Stimulated activated naive B cell treated with anti-CD40 and anti-IgM and Interleukin-4, amounts not matched to agents 10 μg/mL and 1 μg/mL and 100 μg/mL, for 72 hours (primary cell): Measurements from ENCODE around the gene FNDC5.

Experiments used
- ATAC-seq, 2 donors: fragments of 150-1000 bp; cut with Tn5 transposase; replicated peaks; 2 replicates each; pipeline ENCODE4 v1.10.0; 2021; ENCODE audit warnings: moderate library complexity in 1 of 2
- DNase-seq: peaks from one replicate; pipeline ENCODE4 v3.0.0; 2021
- H3K27ac Mint-ChIP-seq: one replicate; pipeline ENCODE4 v1.8.0; 2022; ENCODE audit warnings: mild to moderate bottlenecking, mixed read lengths
- H3K27me3 Mint-ChIP-seq, 2 donors: one replicate each; pipeline ENCODE4 v1.8.0; 2022; ENCODE audit warnings: mixed read lengths in 2 of 2
- H3K36me3 Mint-ChIP-seq, 2 donors: one replicate each; pipeline ENCODE4 v1.8.0; 2022; ENCODE audit warnings: mixed read lengths in 2 of 2, mild to moderate bottlenecking in 1 of 2
- H3K4me1 Mint-ChIP-seq, 2 donors: one replicate each; pipeline ENCODE4 v1.8.0; 2022; ENCODE audit warnings: mixed read lengths in 2 of 2, mild to moderate bottlenecking in 1 of 2
- H3K4me3 Mint-ChIP-seq, 2 donors: one replicate each; pipeline ENCODE4 v1.8.0; 2022; ENCODE audit warnings: mild to moderate bottlenecking in 2 of 2, mixed read lengths in 2 of 2, moderate library complexity in 1 of 2
- H3K9me3 Mint-ChIP-seq, 2 donors: one replicate each; pipeline ENCODE4 v1.8.0; 2022; ENCODE audit warnings: mixed read lengths in 2 of 2, mild to moderate bottlenecking in 1 of 2

The FNDC5 gene

DNA sequence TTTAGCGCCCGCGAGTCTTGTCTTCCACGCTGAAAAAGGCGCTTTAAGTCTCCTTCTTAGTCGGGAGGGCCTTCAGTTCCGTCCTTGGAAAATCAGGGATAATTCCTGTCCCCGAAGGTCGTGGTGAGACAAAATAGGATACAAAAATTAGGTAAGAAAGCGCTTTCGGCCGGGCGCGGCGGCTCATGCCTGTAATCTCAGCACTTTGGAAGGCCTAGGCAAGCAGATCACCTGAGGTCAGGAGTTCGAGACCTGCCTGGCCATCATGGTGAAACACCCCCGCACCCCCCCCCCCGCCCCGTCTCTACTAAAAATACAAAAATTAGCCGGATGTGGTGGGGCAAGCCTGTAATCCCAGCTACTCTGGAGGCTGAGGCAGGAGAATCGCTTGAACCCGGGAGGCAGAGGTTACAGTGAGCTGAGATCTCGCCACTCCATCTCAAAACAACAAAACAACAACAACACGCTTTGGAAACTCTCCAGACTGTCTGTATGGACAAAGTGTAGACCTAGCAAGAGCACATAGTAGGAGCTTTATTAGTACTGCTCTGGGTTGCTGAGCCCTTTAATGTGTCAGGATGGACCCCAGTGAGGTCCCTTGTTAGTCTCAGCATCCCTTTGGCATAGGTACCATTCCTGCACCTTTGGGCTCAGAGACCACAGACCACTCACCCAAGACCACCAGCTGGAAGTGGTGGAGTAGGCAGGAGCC, 31.3 kb upstream of the FNDC5 start:
- H3K9me3 Mint-ChIP-seq, result no peaks in the 10 kb centered on the region
- peak overlapping the region; percentile 81 to 82 for H3K4me3 Mint-ChIP-seq
- peaks cover 5 to 11% of the 10 kb centered on the region in 2 donors for H3K4me1 Mint-ChIP-seq
- DNase-seq (no peak), ATAC-seq (no peak)
- H3K27me3 Mint-ChIP-seq, result peaks cover 41 to 62% of the 10 kb centered on the region in 2 donors
- H3K27ac Mint-ChIP-seq, result peak overlapping the region; percentile 82
- H3K36me3 Mint-ChIP-seq, result no peaks in the 10 kb centered on the region

GRCh38 chr1:32900956-32901822, 30.5 kb upstream of the FNDC5 start, which contains the start of gene TMEM54:
Gene TMEM54 (minus strand): TSS chr1:32901389. CDS start chr1:32901238, 151 bp downstream.
- H3K4me1 Mint-ChIP-seq, result peaks cover 5 to 11% of the 10 kb centered on the region in 2 donors
- H3K27ac Mint-ChIP-seq, result peak within 1 kb of the TSS; percentile 82
- H3K27me3 Mint-ChIP-seq, result peaks cover 45 to 69% of the 10 kb centered on the region in 2 donors

DNA sequence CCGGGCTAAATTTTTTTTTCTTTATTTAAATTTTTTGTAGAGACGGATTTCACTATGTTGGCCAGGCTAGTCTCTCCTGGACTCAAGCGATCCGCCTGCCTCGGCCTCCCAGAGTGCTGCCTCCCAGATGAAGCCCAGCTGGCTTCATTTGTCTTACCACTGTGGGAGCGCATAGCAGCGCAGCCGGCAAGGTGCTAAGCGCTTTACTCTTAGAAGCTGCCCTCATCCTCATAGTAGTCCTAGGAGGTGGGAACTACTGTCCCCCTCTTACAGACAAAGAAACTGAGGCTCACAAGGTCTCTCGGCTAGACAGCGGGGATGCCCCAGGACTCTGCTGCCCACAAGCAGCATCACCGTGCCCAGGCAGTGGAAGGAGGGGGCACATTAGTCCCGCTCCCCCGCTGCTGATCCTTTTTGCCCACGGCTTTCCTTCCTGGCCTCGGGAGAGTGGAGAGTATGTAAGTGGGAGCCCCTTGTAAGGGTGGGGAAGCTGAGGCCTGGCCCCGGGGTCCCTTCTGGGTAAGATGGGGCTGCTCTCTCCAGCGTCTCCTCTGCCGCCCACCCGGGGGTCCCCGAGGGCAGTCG, 29.8 kb upstream of the FNDC5 start:
- H3K9me3 Mint-ChIP-seq, result no peaks in the 10 kb centered on the region
- H3K4me1 Mint-ChIP-seq, result peaks cover 5 to 11% of the 10 kb centered on the region in 2 donors
- H3K27ac Mint-ChIP-seq, result peak overlapping the region; percentile 51
- no peak for ATAC-seq
- DNase-seq, result no peak
- no peaks in the 10 kb centered on the region for H3K36me3 Mint-ChIP-seq
- peak overlapping the region; percentile 73 to 81 for H3K4me3 Mint-ChIP-seq
- H3K27me3 Mint-ChIP-seq, result peaks cover 41 to 76% of the 10 kb centered on the region in 2 donors

More at GRCh38 chr1:32900956-32901822, 30.5 kb upstream of the FNDC5 start, which contains the start of gene TMEM54:
- ATAC-seq (peak; percentile 69 to 72), DNase-seq (no peak)
- H3K4me3 Mint-ChIP-seq, result peak within 1 kb of the TSS; percentile 81 to 82
- H3K9me3 Mint-ChIP-seq, result no peaks in the 10 kb centered on the region
- no peaks in the 10 kb centered on the region for H3K36me3 Mint-ChIP-seq

- Mint-ChIP-seq H3K4me1 (peaks cover 5 to 11% of the 10 kb centered on the region in 2 donors), H3K27me3 (peaks cover 41 to 81% of the 10 kb centered on the region in 2 donors)
Observed at GRCh38 chr1:32899586-32900296, 29.0 kb upstream of the FNDC5 start.

DNA sequence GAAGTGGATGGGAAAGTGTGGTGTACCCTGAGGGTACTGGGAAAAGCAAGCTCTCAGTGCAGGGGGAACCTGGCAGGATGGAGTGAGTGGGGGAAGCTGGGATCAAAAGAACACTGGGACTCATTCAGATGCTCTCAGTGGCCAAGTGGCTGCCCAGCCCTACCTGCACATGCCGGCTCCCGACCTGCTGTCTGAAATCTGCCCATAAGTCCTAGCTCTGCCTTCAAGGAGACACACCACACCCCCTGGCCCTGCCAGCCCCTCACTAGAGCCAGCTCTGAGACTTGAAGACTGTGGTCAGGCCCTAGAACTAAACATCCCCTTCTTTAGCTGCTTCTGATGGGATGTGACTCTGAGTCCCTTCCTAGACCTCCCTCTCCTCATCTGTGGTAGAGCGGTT, 28.2 kb upstream of the FNDC5 start:
- no peaks in the 10 kb centered on the region for H3K36me3 Mint-ChIP-seq
- DNase-seq (no peak), ATAC-seq (no peak)
- no peaks in the 10 kb centered on the region for H3K9me3 Mint-ChIP-seq
- H3K4me3 Mint-ChIP-seq, result no peak overlapping the region
- H3K27ac Mint-ChIP-seq, result no peak overlapping the region
- H3K4me1 Mint-ChIP-seq, result peaks cover 5 to 12% of the 10 kb centered on the region in 2 donors
- peaks cover 44 to 80% of the 10 kb centered on the region in 2 donors for H3K27me3 Mint-ChIP-seq

More at GRCh38 chr1:32899586-32900296, 29.0 kb upstream of the FNDC5 start:
- ATAC-seq (no peak), DNase-seq (no peak)
- Mint-ChIP-seq H3K9me3 (no peaks in the 10 kb centered on the region), H3K36me3 (no peaks in the 10 kb centered on the region), H3K27ac (no peak overlapping the region), H3K4me3 (no peak overlapping the region)

DNA sequence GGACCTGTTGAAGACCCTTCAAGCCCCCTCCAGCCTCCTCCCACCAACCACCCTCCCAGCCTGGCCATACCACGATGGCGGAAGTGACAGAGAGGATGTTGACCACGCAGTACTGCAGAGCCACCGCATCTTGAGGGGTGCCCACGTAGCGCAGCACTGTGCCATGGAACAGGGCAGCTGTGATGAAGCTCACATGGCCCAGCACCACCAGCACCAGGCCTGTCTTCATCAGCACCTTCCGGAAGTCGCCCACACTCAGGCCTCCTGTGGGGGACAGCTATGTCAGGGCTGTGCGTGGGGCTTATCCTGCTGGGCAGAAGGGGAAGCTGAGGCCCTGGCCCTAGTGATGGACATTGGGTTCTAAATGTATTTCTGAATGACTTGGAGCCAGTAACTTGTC, 27.3 kb upstream of the FNDC5 start:
- no peak overlapping the region for H3K27ac Mint-ChIP-seq
- peaks cover 11 to 21% of the 10 kb centered on the region in 2 donors for H3K4me1 Mint-ChIP-seq
- no peaks in the 10 kb centered on the region for H3K36me3 Mint-ChIP-seq
- peaks cover 49 to 82% of the 10 kb centered on the region in 2 donors for H3K27me3 Mint-ChIP-seq
- DNase-seq (no peak), ATAC-seq (no peak)
- H3K4me3 Mint-ChIP-seq, result no peak overlapping the region
- H3K9me3 Mint-ChIP-seq, result no peaks in the 10 kb centered on the region

GRCh38 chr1:32897082-32898049, 26.7 kb upstream of the FNDC5 start:
- Mint-ChIP-seq H3K27me3 (peaks cover 48 to 82% of the 10 kb centered on the region in 2 donors), H3K4me3 (no peak overlapping the region), H3K4me1 (peaks cover 16 to 28% of the 10 kb centered on the region in 2 donors), H3K9me3 (peaks cover 0 to 1% of the 10 kb centered on the region in 2 donors), H3K36me3 (peaks cover 1 to 2% of the 10 kb centered on the region in 2 donors), H3K27ac (no peak overlapping the region)
- ATAC-seq (no peak), DNase-seq (no peak)

GRCh38 chr1:32896451-32896850, 25.7 kb upstream of the FNDC5 start:
- peaks cover 48 to 82% of the 10 kb centered on the region in 2 donors for H3K27me3 Mint-ChIP-seq

GRCh38 chr1:32895325-32896215, 24.9 kb upstream of the FNDC5 start:
- DNase-seq (no peak), ATAC-seq (no peak)
- Mint-ChIP-seq H3K27me3 (peaks cover 53 to 86% of the 10 kb centered on the region in 2 donors), H3K36me3 (peaks cover 5 to 6% of the 10 kb centered on the region in 2 donors), H3K27ac (no peak overlapping the region), H3K4me3 (no peak overlapping the region), H3K9me3 (peaks cover 0 to 3% of the 10 kb centered on the region in 2 donors), H3K4me1 (peaks cover 16 to 24% of the 10 kb centered on the region in 2 donors)

More at GRCh38 chr1:32896451-32896850, 25.7 kb upstream of the FNDC5 start:
- DNase-seq (no peak), ATAC-seq (no peak)
- no peak overlapping the region for H3K27ac Mint-ChIP-seq
- no peak overlapping the region for H3K4me3 Mint-ChIP-seq
- peaks cover 0 to 3% of the 10 kb centered on the region in 2 donors for H3K9me3 Mint-ChIP-seq
- H3K36me3 Mint-ChIP-seq, result peaks cover 5 to 6% of the 10 kb centered on the region in 2 donors
- H3K4me1 Mint-ChIP-seq, result peaks cover 16 to 28% of the 10 kb centered on the region in 2 donors

- Mint-ChIP-seq H3K9me3 (peaks cover 0 to 3% of the 10 kb centered on the region in 2 donors), H3K36me3 (peaks cover 5 to 6% of the 10 kb centered on the region in 2 donors), H3K27me3 (peaks cover 58 to 89% of the 10 kb centered on the region in 2 donors), H3K4me1 (peaks cover 15 to 22% of the 10 kb centered on the region in 2 donors), H3K27ac (no peak overlapping the region), H3K4me3 (no peak overlapping the region)
- ATAC-seq (no peak), DNase-seq (no peak)
Observed at GRCh38 chr1:32894681-32895080, 24.0 kb upstream of the FNDC5 start.

- Mint-ChIP-seq H3K27ac (no peak overlapping the region), H3K36me3 (peaks cover 5 to 6% of the 10 kb centered on the region in 2 donors), H3K27me3 (peaks cover 64 to 92% of the 10 kb centered on the region in 2 donors), H3K4me3 (peak overlapping the region; percentile 59 to 73), H3K4me1 (peaks cover 15 to 22% of the 10 kb centered on the region in 2 donors), H3K9me3 (peaks cover 0 to 3% of the 10 kb centered on the region in 2 donors)
- DNase-seq (no peak), ATAC-seq (no peak)
Observed at GRCh38 chr1:32894019-32894600, 23.4 kb upstream of the FNDC5 start.
